ENCODE data around the gene DGLUCY.

- TF ChIP-seq EP300 (IDR thresholded peaks at IDR 0.05) (no peak), CTCF (IDR thresholded peaks at IDR 0.05) (no peak)
These were observed 23.1 kb upstream of the DGLUCY start for GRCh38 chr14:91090743-91091142.

Data from ovary (tissue), 3 donors.